T-helper 1 cell treated with Interleukin-12 subunit alpha and Interleukin-12 subunit beta and Interleukin-4 antibody, amounts not matched to agents 30 μg/mL and 1 μg/mL, for 36 hours (primary cell): ENCODE measurements around the gene THRB.

ENCODE experiments used
- H3K27ac Mint-ChIP-seq: one replicate; pipeline ENCODE4 v1.8.0; 2021; ENCODE audit warnings: mild to moderate bottlenecking, mixed read lengths
- H3K27me3 Mint-ChIP-seq: one replicate; pipeline ENCODE4 v1.8.0; 2021; ENCODE audit warnings: low read depth, mixed read lengths
- H3K36me3 Mint-ChIP-seq: one replicate; pipeline ENCODE4 v1.8.0; 2021; ENCODE audit warnings: low read depth, mixed read lengths
- H3K4me1 Mint-ChIP-seq: one replicate; pipeline ENCODE4 v1.8.0; 2021; ENCODE audit warnings: low read depth, mixed read lengths
- H3K4me3 Mint-ChIP-seq: one replicate; pipeline ENCODE4 v1.8.0; 2021; ENCODE audit warnings: mild to moderate bottlenecking, moderate library complexity, mixed read lengths
- H3K9me3 Mint-ChIP-seq: one replicate; pipeline ENCODE4 v1.8.0; 2021; ENCODE audit warnings: mixed read lengths

THRB gene

DNA sequence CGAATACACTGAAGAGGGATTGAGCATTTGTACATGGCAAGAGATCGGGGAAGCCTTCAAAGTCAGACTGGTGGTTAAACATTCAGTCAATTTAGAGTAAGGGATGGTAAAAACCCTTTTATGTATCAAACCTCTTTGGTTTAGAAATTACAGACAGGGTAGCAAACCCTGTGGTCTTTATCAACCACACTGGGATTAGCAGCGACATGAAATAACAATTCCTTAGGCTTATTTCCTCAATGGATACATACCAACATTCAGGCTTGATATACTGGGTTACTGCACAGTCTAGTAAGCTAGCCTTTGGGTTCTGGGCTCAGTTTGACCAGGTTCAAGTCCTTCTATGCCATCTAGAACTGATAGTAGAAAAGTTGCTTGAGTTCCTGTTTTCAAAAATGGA is 127.4 kb downstream of the THRB start:
- H3K9me3 Mint-ChIP-seq = no peaks in the 10 kb centered on the region
- no peaks in the 10 kb centered on the region for H3K36me3 Mint-ChIP-seq
- no peaks in the 10 kb centered on the region for H3K4me1 Mint-ChIP-seq
- no peak overlapping the region for H3K27ac Mint-ChIP-seq
- no peaks in the 10 kb centered on the region for H3K27me3 Mint-ChIP-seq
- H3K4me3 Mint-ChIP-seq = no peak overlapping the region

DNA sequence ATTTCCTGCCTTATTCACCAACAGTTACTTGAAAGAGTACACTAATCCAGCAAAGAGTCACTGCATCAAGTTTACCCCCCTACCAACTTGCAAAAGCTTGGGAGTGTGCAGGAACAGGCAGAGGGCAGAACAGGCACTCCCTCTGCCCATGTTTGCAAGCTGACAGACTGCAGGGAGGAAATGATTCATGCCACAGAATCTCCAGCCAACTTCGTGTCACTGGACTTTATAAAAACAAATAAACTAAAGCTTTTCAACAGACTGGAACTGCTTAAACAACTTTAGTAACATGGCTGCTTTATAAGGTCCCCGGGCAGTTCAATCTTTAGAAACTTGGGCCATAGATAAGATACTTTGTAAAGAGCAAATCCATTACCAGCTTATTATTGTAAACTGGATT is 129.5 kb downstream of the THRB start:
- no peaks in the 10 kb centered on the region for H3K4me1 Mint-ChIP-seq
- H3K4me3 Mint-ChIP-seq = no peak overlapping the region
- H3K9me3 Mint-ChIP-seq = no peaks in the 10 kb centered on the region
- H3K27ac Mint-ChIP-seq = no peak overlapping the region
- no peaks in the 10 kb centered on the region for H3K27me3 Mint-ChIP-seq
- no peaks in the 10 kb centered on the region for H3K36me3 Mint-ChIP-seq

DNA sequence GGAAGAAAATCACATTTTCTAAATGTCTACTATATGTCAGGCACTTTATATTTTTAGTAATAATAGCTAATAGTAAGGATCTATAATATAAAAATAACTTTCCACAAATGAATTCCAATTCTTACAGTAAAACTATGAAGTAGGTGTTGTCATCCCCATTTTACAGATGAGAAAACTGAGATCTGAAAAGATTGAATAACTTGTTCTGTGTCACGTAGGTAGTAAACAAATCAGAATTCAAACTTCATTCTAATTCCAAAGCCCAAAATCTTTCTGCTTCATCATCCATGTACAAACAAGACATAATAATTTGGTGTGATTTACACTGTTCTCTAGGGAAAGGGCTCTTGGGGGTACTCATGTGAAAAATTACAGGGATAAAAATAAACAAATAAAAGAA is 130.3 kb downstream of the THRB start:
- Mint-ChIP-seq H3K4me1 (no peaks in the 10 kb centered on the region), H3K27me3 (no peaks in the 10 kb centered on the region), H3K27ac (no peak overlapping the region), H3K36me3 (no peaks in the 10 kb centered on the region), H3K4me3 (no peak overlapping the region), H3K9me3 (no peaks in the 10 kb centered on the region)

DNA sequence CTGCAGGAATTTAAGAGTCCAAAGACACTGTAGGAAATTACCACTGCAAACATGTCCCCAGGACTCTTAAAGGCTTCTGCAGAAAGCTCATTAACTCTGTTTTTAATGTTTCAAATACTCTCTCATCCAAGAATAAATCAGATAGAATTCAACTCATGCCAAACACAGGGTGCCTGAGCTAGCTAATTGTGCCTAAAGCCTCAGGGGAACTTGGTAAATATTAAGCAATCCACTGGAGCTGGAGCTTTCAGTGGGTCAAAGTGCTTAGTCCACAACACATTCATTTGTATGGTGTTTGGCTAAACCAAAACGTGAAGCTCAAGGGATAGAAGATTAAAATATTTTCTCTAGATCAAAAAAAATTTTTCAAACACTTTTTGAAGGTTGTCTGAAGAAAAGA is 131.4 kb downstream of the THRB start:
- H3K36me3 Mint-ChIP-seq = no peaks in the 10 kb centered on the region
- no peaks in the 10 kb centered on the region for H3K4me1 Mint-ChIP-seq
- no peaks in the 10 kb centered on the region for H3K27me3 Mint-ChIP-seq

DNA sequence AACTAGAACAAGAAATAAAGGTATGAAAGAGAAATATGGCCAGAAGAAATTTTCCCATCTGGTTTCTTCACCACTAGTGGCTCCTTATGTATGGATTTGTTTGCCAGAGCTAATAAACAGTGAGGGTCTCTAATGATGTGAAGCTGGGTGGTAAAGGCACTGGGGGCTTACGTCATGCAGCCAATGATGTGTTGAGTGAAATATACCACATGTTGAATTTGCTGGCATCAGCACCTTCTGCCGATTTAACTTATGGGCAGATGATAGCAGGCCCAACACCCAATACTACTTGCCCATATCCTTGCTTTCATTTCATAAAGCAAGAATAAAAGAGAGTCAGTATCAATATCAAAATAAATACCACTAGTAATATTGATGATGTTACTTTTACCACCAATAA is 133.0 kb downstream of the THRB start:
- H3K4me1 Mint-ChIP-seq = no peaks in the 10 kb centered on the region
- H3K9me3 Mint-ChIP-seq = no peaks in the 10 kb centered on the region
- H3K27ac Mint-ChIP-seq = no peak overlapping the region
- no peaks in the 10 kb centered on the region for H3K36me3 Mint-ChIP-seq
- H3K27me3 Mint-ChIP-seq = no peaks in the 10 kb centered on the region
- no peak overlapping the region for H3K4me3 Mint-ChIP-seq

More for the DNA sequence above, 131.4 kb downstream of the THRB start:
- H3K4me3 Mint-ChIP-seq = no peak overlapping the region
- H3K27ac Mint-ChIP-seq = no peak overlapping the region
- no peaks in the 10 kb centered on the region for H3K9me3 Mint-ChIP-seq

DNA sequence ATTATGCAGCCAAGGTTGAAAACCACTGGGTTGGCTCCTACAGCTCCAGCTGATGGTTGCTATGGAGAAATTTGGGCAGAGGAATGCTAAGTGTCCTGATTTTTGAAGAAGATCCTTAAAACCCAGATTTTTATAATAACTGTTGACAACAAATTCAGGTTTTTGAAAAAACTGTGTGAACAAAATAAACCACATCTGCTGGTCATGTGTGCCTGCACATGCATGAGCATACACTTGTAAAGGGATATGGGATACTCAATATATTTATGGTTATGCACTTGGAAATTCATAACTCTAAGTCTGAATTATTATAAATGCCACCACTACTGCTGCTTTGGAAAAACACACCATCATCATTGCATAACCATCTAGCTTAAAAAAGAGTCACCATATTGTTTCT is 133.7 kb downstream of the THRB start:
- Mint-ChIP-seq H3K27me3 (no peaks in the 10 kb centered on the region), H3K9me3 (no peaks in the 10 kb centered on the region), H3K36me3 (no peaks in the 10 kb centered on the region), H3K4me1 (no peaks in the 10 kb centered on the region), H3K4me3 (no peak overlapping the region), H3K27ac (no peak overlapping the region)

DNA sequence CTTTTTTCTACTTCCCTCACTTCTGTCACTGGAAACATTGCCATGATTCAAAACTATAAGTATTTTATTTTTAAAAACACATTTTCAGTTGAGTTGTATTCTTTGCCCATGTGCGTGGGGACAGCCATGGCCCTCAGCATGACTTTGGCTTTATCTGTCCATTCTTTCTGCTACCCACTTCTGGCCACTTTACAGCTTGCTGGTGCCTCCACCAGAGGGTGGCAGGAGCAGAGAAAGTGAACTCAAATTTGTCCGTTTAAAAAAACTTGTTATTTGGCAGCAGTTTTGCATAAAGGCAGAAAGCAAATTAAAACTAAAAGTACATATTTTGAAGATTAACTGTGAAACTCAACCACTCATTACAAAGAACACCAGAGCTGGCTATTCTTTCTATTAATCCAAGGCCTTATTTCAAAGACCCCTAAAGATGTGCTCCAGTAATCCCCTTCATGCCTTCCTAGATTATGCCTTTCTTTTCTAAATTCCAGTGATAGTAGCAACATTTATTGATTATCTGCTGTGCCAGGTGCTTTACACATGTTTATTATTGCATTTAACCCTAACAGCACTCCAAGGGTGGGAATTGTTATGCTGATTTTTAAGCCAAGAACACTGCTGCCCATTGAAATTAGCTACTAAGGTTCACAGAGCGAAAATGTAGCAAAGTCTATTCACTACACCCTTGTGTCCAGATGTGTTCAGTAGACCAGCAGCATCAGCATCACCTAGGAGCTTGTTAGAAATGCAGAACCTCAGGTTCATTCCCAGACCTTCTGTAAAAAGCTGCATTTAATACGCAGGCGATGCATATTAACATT is 134.8 kb downstream of the THRB start:
- no peaks in the 10 kb centered on the region for H3K36me3 Mint-ChIP-seq
- H3K9me3 Mint-ChIP-seq = no peaks in the 10 kb centered on the region
- H3K27ac Mint-ChIP-seq = no peak overlapping the region
- no peaks in the 10 kb centered on the region for H3K27me3 Mint-ChIP-seq
- H3K4me3 Mint-ChIP-seq = no peak overlapping the region
- H3K4me1 Mint-ChIP-seq = no peaks in the 10 kb centered on the region

DNA sequence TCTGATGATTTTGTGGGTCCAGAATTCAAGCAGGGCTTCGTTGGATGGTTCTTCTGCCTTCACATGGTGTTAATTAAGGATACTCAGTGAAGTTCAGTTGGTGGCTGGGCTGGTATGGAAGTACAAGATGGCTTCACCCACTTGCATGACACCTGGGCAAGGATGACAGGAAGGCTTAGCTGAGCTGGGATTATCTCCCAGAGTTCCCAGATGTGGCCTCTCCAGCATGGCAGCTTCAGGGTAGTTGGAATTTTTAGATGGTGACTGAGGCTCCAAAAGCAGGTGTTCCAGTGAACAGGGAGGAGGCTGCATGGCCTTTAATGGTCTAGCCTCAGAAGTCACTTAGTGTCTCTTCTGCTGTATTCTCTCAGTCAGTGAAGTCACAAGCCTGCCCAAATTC is 135.5 kb downstream of the THRB start:
- H3K4me3 Mint-ChIP-seq = no peak overlapping the region
- no peak overlapping the region for H3K27ac Mint-ChIP-seq
- H3K27me3 Mint-ChIP-seq = no peaks in the 10 kb centered on the region
- no peaks in the 10 kb centered on the region for H3K36me3 Mint-ChIP-seq
- H3K9me3 Mint-ChIP-seq = no peaks in the 10 kb centered on the region
- H3K4me1 Mint-ChIP-seq = no peaks in the 10 kb centered on the region

DNA sequence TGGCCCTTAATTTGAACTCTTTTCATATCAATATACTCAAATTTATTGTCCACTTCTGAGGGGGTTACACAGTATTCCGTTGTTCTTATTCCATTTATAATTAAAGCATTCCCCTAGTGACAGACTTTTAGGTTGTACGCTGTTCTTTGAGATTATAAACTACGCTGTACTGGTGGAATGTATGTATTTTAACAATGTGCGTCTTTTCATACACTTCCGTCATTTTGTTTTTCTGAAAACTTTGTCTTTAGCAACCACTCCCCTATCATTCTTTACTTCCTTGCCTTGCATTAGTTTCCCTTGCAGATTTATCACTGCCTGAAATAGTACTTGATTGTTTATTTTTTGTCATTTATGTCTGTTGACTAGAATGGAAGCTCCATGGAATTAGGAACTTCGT is 137.0 kb downstream of the THRB start:
- Mint-ChIP-seq H3K27ac (no peak overlapping the region), H3K9me3 (no peaks in the 10 kb centered on the region), H3K4me3 (no peak overlapping the region), H3K36me3 (no peaks in the 10 kb centered on the region), H3K27me3 (no peaks in the 10 kb centered on the region), H3K4me1 (no peaks in the 10 kb centered on the region)

DNA sequence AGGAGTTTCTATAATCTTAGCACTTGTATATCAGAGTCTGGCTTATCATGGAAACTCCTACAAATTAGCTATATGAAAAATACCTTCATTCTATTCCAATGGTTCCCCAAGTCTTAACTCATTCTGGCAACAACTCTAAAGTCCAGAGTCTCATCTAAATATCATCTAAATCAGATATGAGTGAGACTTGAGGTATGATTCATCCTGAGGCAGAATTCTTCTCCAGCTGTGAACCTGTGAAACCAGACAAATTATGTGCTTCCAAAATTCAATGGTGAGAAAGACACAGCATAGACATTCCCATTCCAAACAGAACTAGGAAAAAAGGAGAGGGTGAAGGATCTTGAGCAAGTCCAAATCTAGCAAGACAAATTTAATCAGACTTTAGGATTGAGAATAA is 138.8 kb downstream of the THRB start:
- H3K27ac Mint-ChIP-seq = no peak overlapping the region
- H3K27me3 Mint-ChIP-seq = no peaks in the 10 kb centered on the region
- no peaks in the 10 kb centered on the region for H3K36me3 Mint-ChIP-seq
- no peak overlapping the region for H3K4me3 Mint-ChIP-seq
- H3K9me3 Mint-ChIP-seq = no peaks in the 10 kb centered on the region
- no peaks in the 10 kb centered on the region for H3K4me1 Mint-ChIP-seq

DNA sequence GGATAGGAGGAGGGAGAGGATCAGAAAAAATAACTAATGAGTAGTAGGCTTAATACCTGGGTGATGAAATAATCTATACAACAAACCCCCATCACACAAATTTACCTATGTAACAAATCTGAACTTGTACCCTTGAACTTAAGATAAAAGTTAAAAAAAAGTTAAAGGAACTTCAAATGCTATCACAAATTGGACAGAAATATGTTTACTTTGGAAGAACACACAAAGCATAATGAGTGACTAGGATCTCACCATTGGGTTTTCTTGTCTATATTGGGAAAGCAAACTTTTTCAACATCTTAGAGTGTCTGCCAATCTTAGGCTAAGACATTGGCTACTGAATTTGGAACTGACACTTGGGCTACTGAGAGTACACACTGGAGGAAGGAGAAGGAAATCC is 140.4 kb downstream of the THRB start:
- H3K27ac Mint-ChIP-seq = no peak overlapping the region
- no peaks in the 10 kb centered on the region for H3K9me3 Mint-ChIP-seq
- no peak overlapping the region for H3K4me3 Mint-ChIP-seq
- H3K36me3 Mint-ChIP-seq = no peaks in the 10 kb centered on the region
- H3K27me3 Mint-ChIP-seq = no peaks in the 10 kb centered on the region
- no peaks in the 10 kb centered on the region for H3K4me1 Mint-ChIP-seq

DNA sequence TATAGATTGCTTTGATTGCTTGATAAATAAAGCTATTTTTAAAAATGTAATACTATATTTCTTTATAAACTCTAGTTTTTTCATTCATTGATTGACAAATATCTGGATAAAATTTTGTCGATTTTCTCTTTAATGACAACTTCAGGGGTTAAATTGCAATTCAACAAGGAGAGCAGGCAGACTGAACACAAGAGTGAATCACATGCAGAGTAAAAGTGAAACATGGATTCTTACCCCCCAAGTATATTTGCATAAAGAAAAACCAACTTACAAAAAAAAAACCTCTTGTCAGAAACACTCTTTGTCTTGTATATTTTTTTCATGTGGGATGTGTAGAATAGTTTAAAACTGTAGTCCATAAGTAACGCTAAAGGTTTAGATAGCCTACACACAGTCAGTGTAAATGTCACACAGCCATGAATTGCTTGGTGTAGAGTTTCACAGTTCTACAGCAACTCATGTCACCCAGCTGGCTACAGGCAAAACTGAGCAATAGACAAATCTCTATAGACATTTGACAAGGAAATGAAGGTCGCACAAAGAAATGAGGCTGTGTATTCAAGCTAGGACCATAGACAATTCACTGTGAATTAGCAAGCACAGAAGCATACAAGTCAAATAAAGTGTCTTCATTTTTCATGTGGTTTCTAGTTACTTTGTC is 141.6 kb downstream of the THRB start:
- Mint-ChIP-seq H3K4me3 (no peak overlapping the region), H3K27me3 (no peaks in the 10 kb centered on the region)

DNA sequence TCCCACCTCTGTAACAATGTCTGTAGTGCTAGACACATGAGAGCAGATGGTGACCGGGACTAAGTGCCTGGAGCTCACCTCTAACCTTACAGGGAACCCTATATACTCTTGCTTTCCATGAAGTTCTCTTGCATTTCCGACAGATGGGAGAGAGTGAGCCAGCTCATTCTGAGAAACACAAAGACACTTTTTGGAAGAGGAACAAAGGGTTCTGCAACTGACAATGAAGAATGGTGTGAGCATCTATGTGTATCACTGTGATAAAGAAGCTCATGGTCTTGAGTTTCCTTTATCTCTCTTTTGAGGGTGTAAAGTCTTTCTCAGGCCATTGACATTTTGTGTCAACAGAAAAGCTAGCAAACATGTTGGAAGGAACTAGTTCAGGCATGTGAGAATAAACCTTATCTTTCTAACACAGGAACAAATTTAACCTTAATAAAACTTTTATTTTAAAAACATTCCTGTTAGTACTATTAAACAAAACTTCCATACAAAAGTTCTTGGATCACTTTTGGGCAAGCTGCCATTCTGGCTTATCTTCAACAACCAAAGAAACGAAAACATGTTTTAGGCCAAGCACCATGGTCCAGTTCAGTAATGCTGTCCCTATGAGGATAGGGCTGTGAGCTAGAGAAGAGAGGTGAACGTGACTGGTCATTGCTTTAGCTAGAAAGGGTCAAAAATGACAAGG is 142.7 kb downstream of the THRB start:
- Mint-ChIP-seq H3K4me1 (no peaks in the 10 kb centered on the region), H3K4me3 (no peak overlapping the region), H3K27me3 (no peaks in the 10 kb centered on the region), H3K27ac (no peak overlapping the region), H3K9me3 (no peaks in the 10 kb centered on the region), H3K36me3 (no peaks in the 10 kb centered on the region)

More for the DNA sequence above, 141.6 kb downstream of the THRB start:
- Mint-ChIP-seq H3K36me3 (no peaks in the 10 kb centered on the region), H3K9me3 (no peaks in the 10 kb centered on the region), H3K27ac (no peak overlapping the region), H3K4me1 (no peaks in the 10 kb centered on the region)

DNA sequence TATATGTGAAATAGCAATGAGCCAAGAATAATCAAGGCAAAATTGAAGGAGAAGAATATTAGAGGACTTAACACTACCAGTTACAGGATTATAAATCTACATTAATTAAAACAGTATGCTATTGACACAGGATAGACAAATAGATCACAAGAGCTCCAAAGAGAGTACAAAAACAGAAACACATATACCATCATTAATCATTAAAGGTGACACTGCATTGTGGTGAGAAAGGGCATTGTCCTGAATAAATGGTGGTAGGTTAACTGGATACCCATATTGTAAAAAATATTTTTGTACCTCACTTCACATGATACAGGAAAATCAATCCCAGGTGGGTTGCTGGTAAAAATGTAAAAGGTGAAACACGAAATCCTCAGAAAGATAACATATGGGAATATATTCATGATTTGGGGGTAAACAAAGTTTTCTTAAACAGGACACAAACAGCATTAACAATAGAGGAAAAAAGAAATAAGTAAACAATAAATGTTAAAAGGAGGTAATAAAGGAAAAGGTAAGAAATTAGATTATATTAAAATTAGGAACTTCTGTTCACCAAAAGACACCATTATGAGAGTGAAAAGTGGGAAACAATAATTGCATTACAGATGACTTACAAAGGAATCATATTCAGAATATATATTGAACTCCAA is 145.2 kb downstream of the THRB start:
- no peak overlapping the region for H3K4me3 Mint-ChIP-seq
- no peak overlapping the region for H3K27ac Mint-ChIP-seq
- H3K36me3 Mint-ChIP-seq = no peaks in the 10 kb centered on the region
- H3K4me1 Mint-ChIP-seq = no peaks in the 10 kb centered on the region
- H3K9me3 Mint-ChIP-seq = no peaks in the 10 kb centered on the region
- no peaks in the 10 kb centered on the region for H3K27me3 Mint-ChIP-seq
